GM23338 (cell line): Measurements from ENCODE around the gene DIP2C. TPM values are rescaled to one million over a fixed set of nuclear protein-coding genes. Genes with fewer than 3 reads are reported as not detected.

Experiments
- ATAC-seq: fragments of 200-7000 bp; cut with Tn5 transposase; 3 replicates; pipeline ENCODE4 v1.9.1; 2020
- DNase-seq: peaks from one replicate; pipeline ENCODE4 v3.0.0-alpha.2; 2015; ENCODE audit warnings: low spot score
- H2AFZ ChIP-seq: fragments of 200-600 bp; sonication (generic); 2 replicates; pipeline ENCODE4 v1.8.0; 2016; ENCODE audit warnings: antibody characterized with exemption, mild to moderate bottlenecking, moderate library complexity
- H3F3A ChIP-seq: fragments of 200-600 bp; sonication (generic); replicated peaks from 2 replicates; pipeline ENCODE4 v1.8.0; 2017; ENCODE audit warnings: antibody characterized with exemption, mixed run types, low read depth
- H3K27ac ChIP-seq: fragments of 200-600 bp; sonication (generic); 2 replicates; pipeline ENCODE4 v1.6.1; 2016; ENCODE audit warnings: low read depth
- H3K27me3 ChIP-seq: fragments of 200-600 bp; sonication (generic); 2 replicates; pipeline ENCODE4 v1.8.0; 2016; ENCODE audit warnings: mild to moderate bottlenecking, mixed run types, moderate library complexity; ENCODE audit not compliant: insufficient read depth
- H3K36me3 ChIP-seq: fragments of 200-600 bp; sonication (generic); 2 replicates; pipeline ENCODE4 v1.8.0; 2016; ENCODE audit warnings: mild to moderate bottlenecking; ENCODE audit not compliant: insufficient read depth
- H3K4me1 ChIP-seq: fragments of 200-600 bp; sonication (generic); 2 replicates; pipeline ENCODE4 v1.8.0; 2016; ENCODE audit warnings: mild to moderate bottlenecking, moderate library complexity; ENCODE audit not compliant: insufficient read depth
- H3K4me2 ChIP-seq: fragments of 200-600 bp; sonication (generic); 2 replicates; pipeline ENCODE4 v1.7.1; 2017; ENCODE audit warnings: mixed run types
- H3K4me3 ChIP-seq: fragments of 200-600 bp; sonication (generic); 2 replicates; pipeline ENCODE4 v1.6.1; 2016; ENCODE audit warnings: mixed run types
- H3K79me2 ChIP-seq: fragments of 200-600 bp; sonication (generic); replicated peaks from 2 replicates; pipeline ENCODE4 v1.8.0; 2017; ENCODE audit warnings: mild to moderate bottlenecking; ENCODE audit not compliant: insufficient read depth
- H3K9me2 ChIP-seq: fragments of 200-600 bp; sonication (generic); 2 replicates; pipeline ENCODE4 v1.8.0; 2017; ENCODE audit not compliant: insufficient read depth
- H4K20me1 ChIP-seq: fragments of 200-600 bp; sonication (generic); replicated peaks from 2 replicates; pipeline ENCODE4 v1.8.0; 2017; ENCODE audit warnings: mild to moderate bottlenecking; ENCODE audit not compliant: insufficient read depth
- H3K27ac Mint-ChIP-seq: 2 replicates; pipeline ENCODE4 v1.8.0; 2020; ENCODE audit warnings: inconsistent platforms, mild to moderate bottlenecking, moderate library complexity, mixed read lengths
- H3K27me3 Mint-ChIP-seq: 3 replicates; pipeline ENCODE4 v1.8.0; 2022; ENCODE audit warnings: low read depth, mild to moderate bottlenecking, moderate library complexity, mixed read lengths, inconsistent platforms; ENCODE audit not compliant: insufficient read depth, poor library complexity
- H3K36me3 Mint-ChIP-seq: 3 replicates; pipeline ENCODE4 v1.8.0; 2021; ENCODE audit warnings: low read depth, mild to moderate bottlenecking, inconsistent platforms, moderate library complexity, mixed read lengths
- H3K4me1 Mint-ChIP-seq: 3 replicates; pipeline ENCODE4 v1.8.0; 2020; ENCODE audit warnings: mild to moderate bottlenecking, inconsistent platforms, mixed read lengths
- H3K4me3 Mint-ChIP-seq: 3 replicates; pipeline ENCODE4 v1.8.0; 2021; ENCODE audit warnings: moderate library complexity, mild to moderate bottlenecking, inconsistent platforms, mixed read lengths
- H3K9me3 Mint-ChIP-seq: 3 replicates; pipeline ENCODE4 v1.8.0; 2020; ENCODE audit warnings: moderate library complexity, mild to moderate bottlenecking, inconsistent platforms, mixed read lengths
- CTCF ChIP-seq, 2 experiments: fragments of 200-600 bp in 1 of 2; sonication (generic) in 1 of 2; conservative IDR thresholded peaks; 2 replicates each; pipeline versions ENCODE4 v1.5.1 to v1.6.1; 2016 to 2017; ENCODE audit warnings: antibody characterized with exemption in 2 of 2, low read depth in 2 of 2, mild to moderate bottlenecking in 2 of 2, moderate library complexity in 1 of 2
- EZH2 ChIP-seq: fragments of 200-600 bp; sonication (generic); IDR thresholded peaks from one replicate; pipeline ENCODE4 v1.8.0; 2017; ENCODE audit warnings: antibody characterized with exemption, mild to moderate bottlenecking, low read depth; ENCODE audit not compliant: unreplicated experiment
- EZH2phosphoT487 ChIP-seq: fragments of 200-600 bp; sonication (generic); IDR thresholded peaks from one replicate; pipeline ENCODE4 v1.8.1; 2018; ENCODE audit warnings: antibody characterized with exemption; ENCODE audit not compliant: unreplicated experiment
- NANOG ChIP-seq: IDR thresholded peaks from 2 replicates; pipeline ENCODE4 v1.6.1; 2016; ENCODE audit warnings: antibody characterized with exemption, borderline replicate concordance
- STAT1 ChIP-seq: IDR thresholded peaks from one replicate; pipeline ENCODE4 v1.6.1; 2016; ENCODE audit warnings: antibody characterized with exemption; ENCODE audit not compliant: unreplicated experiment
- polyA plus RNA-seq: library from polyadenylated mRNA; unstranded; fragments of >200 nt; fragmentation: Nextera tagmentation; extraction: Ambion mirVana; gene quantifications from 2 replicates; pipeline ENCODE4 v1.2.1, GENCODE V29; 2016
- total RNA-seq: library from RNA; depleted of rRNA; stranded (reverse); fragments of >200 nt; shearing (Covaris generic); gene quantifications from 2 replicates; pipeline ENCODE4 v1.2.3, GENCODE V29; 2014
- TF ChIP-seq, protein P1 (sequence below): IDR thresholded peaks from 2 replicates; pipeline ENCODE4 v1.6.1; 2016; ENCODE audit warnings: antibody characterized with exemption
- TF ChIP-seq, protein P2 (sequence below): IDR thresholded peaks from one replicate; pipeline ENCODE4 v1.6.1; 2018; ENCODE audit warnings: antibody characterized with exemption; ENCODE audit not compliant: unreplicated experiment

DIP2C gene
- total and polyA plus RNA-seq, 2 experiments from 2014 or later = 5.1 to 7.7 TPM

- TF ChIP-seq CTCF (conservative IDR thresholded peaks at IDR 0.05; ENCODE audit: low read depth in 2 of 2) (no peak), EZH2phosphoT487 (no peak), EZH2 (no peak), NANOG (no peak)
- TF ChIP-seq, protein P1, sequence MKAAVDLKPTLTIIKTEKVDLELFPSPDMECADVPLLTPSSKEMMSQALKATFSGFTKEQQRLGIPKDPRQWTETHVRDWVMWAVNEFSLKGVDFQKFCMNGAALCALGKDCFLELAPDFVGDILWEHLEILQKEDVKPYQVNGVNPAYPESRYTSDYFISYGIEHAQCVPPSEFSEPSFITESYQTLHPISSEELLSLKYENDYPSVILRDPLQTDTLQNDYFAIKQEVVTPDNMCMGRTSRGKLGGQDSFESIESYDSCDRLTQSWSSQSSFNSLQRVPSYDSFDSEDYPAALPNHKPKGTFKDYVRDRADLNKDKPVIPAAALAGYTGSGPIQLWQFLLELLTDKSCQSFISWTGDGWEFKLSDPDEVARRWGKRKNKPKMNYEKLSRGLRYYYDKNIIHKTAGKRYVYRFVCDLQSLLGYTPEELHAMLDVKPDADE = no peak
- TF ChIP-seq, protein P2, sequence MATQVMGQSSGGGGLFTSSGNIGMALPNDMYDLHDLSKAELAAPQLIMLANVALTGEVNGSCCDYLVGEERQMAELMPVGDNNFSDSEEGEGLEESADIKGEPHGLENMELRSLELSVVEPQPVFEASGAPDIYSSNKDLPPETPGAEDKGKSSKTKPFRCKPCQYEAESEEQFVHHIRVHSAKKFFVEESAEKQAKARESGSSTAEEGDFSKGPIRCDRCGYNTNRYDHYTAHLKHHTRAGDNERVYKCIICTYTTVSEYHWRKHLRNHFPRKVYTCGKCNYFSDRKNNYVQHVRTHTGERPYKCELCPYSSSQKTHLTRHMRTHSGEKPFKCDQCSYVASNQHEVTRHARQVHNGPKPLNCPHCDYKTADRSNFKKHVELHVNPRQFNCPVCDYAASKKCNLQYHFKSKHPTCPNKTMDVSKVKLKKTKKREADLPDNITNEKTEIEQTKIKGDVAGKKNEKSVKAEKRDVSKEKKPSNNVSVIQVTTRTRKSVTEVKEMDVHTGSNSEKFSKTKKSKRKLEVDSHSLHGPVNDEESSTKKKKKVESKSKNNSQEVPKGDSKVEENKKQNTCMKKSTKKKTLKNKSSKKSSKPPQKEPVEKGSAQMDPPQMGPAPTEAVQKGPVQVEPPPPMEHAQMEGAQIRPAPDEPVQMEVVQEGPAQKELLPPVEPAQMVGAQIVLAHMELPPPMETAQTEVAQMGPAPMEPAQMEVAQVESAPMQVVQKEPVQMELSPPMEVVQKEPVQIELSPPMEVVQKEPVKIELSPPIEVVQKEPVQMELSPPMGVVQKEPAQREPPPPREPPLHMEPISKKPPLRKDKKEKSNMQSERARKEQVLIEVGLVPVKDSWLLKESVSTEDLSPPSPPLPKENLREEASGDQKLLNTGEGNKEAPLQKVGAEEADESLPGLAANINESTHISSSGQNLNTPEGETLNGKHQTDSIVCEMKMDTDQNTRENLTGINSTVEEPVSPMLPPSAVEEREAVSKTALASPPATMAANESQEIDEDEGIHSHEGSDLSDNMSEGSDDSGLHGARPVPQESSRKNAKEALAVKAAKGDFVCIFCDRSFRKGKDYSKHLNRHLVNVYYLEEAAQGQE = no peak
These were observed 249.3 kb downstream of the DIP2C start (continued) for GRCh38 chr10:440127-440526.

DNA sequence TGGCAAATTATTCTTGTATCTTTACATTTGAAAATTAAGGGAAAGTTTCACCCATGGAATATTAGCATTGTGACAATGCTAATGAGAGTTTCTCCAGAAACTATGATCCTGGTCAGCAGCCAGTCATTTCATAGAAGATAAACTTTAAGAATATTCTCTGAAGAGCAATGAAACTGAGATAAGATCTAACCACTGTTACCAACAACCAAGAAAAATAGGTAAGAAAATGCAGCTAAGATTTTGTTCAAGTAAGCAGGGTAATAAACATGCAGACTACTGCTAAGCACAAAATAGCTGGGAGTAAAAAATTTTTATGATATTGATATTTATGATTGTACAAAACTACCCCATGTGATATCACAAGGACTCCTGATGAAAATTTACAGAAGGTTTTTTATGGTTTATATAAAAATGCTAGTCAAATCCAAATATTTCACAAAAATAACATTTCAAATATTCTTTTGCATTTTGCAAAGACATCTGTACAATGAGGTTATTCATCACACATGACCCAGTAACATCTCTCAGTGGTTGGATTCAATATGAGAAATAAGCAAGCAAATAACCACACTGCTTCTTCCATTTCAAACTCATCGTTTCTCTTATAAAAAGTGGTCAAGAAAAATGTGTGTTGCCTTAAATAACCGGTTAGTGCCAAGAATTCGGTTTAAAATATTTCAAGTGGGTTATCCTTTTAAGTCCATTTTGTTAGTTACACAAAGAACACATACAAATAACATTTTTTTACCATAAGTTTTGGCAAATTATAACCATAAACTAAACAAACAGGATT lies 251.6 kb downstream of the DIP2C start:
- Mint-ChIP-seq H3K36me3 (peaks cover 12% of the 10 kb centered on the region), H3K4me3 (no peak overlapping the region), H3K4me1 (no peaks in the 10 kb centered on the region; the same call in 2 of the 3 replicates), H3K9me3 (peaks cover 9% of the 10 kb centered on the region), H3K27me3 (peaks cover 6% of the 10 kb centered on the region), H3K27ac (no peak overlapping the region)
- Histone ChIP-seq H3K4me3 (no peak overlapping the region), H3K36me3 (no peaks in the 10 kb centered on the region), H3K4me1 (no peaks in the 10 kb centered on the region), H3K9me2 (no peaks in the 10 kb centered on the region), H4K20me1 (no peaks in the 10 kb centered on the region), H3K79me2 (no peaks in the 10 kb centered on the region), H3K4me2 (no peak overlapping the region), H3K27me3 (no peaks in the 10 kb centered on the region), H3F3A (no peaks in the 10 kb centered on the region), H2AFZ (no peak overlapping the region), H3K27ac (no peak overlapping the region)
- no peak for TF ChIP-seq STAT1
- TF ChIP-seq, protein P2 = no peak
- no peak for DNase-seq
- no peak for ATAC-seq
